ENCODE data around the gene ZNF581.

GRCh38 chr19:55650126-55650557, 6.7 kb downstream of the ZNF581 start:
- TF ChIP-seq CTCF (IDR thresholded peaks at IDR 0.05; ENCODE audit: low read length) (no peak), EZH2 (IDR thresholded peaks at IDR 0.05; ENCODE audit: borderline replicate concordance, low read length) (no peak)
